RWPE2 (cell line): ENCODE results near the gene TRIM29.

ENCODE experiments used
- ATAC-seq: fragments of 200-7000 bp; cut with Tn5 transposase; 3 replicates; pipeline ENCODE4 v1.9.1; 2021; ENCODE audit warnings: low read depth
- DNase-seq: peaks from one replicate; pipeline ENCODE4 v3.0.0-alpha.2; 2020; ENCODE audit warnings: low spot score
- H3K27ac ChIP-seq: fragments of 450-650 bp; 2 replicates; pipeline ENCODE4 v1.5.1; 2017; ENCODE audit warnings: mild to moderate bottlenecking; ENCODE audit not compliant: poor library complexity, severe bottlenecking
- H3K27me3 ChIP-seq: fragments of 250-450 bp; sonication (Bioruptor Pico); 2 replicates; pipeline ENCODE4 v1.5.1; 2021; ENCODE audit warnings: mild to moderate bottlenecking, moderate library complexity; ENCODE audit not compliant: insufficient read depth, poor library complexity, severe bottlenecking
- H3K36me3 ChIP-seq: fragments of 250-450 bp; sonication (Bioruptor Pico); 2 replicates; pipeline ENCODE4 v1.5.1; 2020; ENCODE audit warnings: low read depth, mild to moderate bottlenecking, moderate library complexity
- H3K4me1 ChIP-seq: fragments of 250-450 bp; sonication (Bioruptor Pico); 2 replicates; pipeline ENCODE4 v1.5.1; 2021; ENCODE audit warnings: mild to moderate bottlenecking, moderate library complexity; ENCODE audit not compliant: insufficient read depth, poor library complexity, severe bottlenecking
- H3K4me3 ChIP-seq: fragments of 250-450 bp; sonication (Bioruptor Pico); 2 replicates; pipeline ENCODE4 v1.5.1; 2021; ENCODE audit warnings: mild to moderate bottlenecking, moderate library complexity; ENCODE audit not compliant: severe bottlenecking
- H3K9me3 ChIP-seq: fragments of 250-450 bp; sonication (Bioruptor Pico); 2 replicates; pipeline ENCODE4 v1.5.1; 2021; ENCODE audit warnings: mild to moderate bottlenecking, moderate library complexity; ENCODE audit not compliant: severe bottlenecking
- TF ChIP-seq, protein P1 (sequence below): fragments of 450-650 bp; IDR thresholded peaks from one replicate; pipeline ENCODE4 v1.5.1; 2017; ENCODE audit warnings: mild to moderate bottlenecking, moderate library complexity; ENCODE audit not compliant: poor library complexity, severe bottlenecking

Gene TRIM29

GRCh38 chr11:120168108-120168959, 30.4 kb upstream of the TRIM29 start:
- no peak for ATAC-seq
- Histone ChIP-seq H3K27ac (no peak overlapping the region), H3K4me3 (peak overlapping the region; percentile 31), H3K9me3 (no peaks in the 10 kb centered on the region), H3K27me3 (no peaks in the 10 kb centered on the region), H3K36me3 (no peaks in the 10 kb centered on the region), H3K4me1 (no peaks in the 10 kb centered on the region)
- DNase-seq = no peak
- TF ChIP-seq, protein P1, sequence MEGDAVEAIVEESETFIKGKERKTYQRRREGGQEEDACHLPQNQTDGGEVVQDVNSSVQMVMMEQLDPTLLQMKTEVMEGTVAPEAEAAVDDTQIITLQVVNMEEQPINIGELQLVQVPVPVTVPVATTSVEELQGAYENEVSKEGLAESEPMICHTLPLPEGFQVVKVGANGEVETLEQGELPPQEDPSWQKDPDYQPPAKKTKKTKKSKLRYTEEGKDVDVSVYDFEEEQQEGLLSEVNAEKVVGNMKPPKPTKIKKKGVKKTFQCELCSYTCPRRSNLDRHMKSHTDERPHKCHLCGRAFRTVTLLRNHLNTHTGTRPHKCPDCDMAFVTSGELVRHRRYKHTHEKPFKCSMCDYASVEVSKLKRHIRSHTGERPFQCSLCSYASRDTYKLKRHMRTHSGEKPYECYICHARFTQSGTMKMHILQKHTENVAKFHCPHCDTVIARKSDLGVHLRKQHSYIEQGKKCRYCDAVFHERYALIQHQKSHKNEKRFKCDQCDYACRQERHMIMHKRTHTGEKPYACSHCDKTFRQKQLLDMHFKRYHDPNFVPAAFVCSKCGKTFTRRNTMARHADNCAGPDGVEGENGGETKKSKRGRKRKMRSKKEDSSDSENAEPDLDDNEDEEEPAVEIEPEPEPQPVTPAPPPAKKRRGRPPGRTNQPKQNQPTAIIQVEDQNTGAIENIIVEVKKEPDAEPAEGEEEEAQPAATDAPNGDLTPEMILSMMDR = no peak

GRCh38 chr11:120167659-120168058, 29.7 kb upstream of the TRIM29 start:
- Histone ChIP-seq H3K27ac (no peak overlapping the region), H3K36me3 (no peaks in the 10 kb centered on the region), H3K9me3 (no peaks in the 10 kb centered on the region), H3K4me1 (no peaks in the 10 kb centered on the region), H3K27me3 (no peaks in the 10 kb centered on the region), H3K4me3 (no peak overlapping the region)
- no peak for DNase-seq
- ATAC-seq = no peak
- TF ChIP-seq, protein P1 = no peak

- H3K27me3 ChIP-seq = no peaks in the 10 kb centered on the region
- H3K4me1 ChIP-seq = no peaks in the 10 kb centered on the region
- no peak overlapping the region for H3K27ac ChIP-seq
- TF ChIP-seq, protein P1 = no peak
- H3K9me3 ChIP-seq = no peaks in the 10 kb centered on the region
- ATAC-seq (no peak), DNase-seq (no peak)
- H3K36me3 ChIP-seq = no peaks in the 10 kb centered on the region
- H3K4me3 ChIP-seq = no peak overlapping the region
Measured at GRCh38 chr11:120160436-120160835, 22.5 kb upstream of the TRIM29 start.

GRCh38 chr11:120153221-120153620, 15.3 kb upstream of the TRIM29 start:
- Histone ChIP-seq H3K27ac (no peak overlapping the region), H3K27me3 (no peaks in the 10 kb centered on the region)
- TF ChIP-seq, protein P1 = no peak

DNA sequence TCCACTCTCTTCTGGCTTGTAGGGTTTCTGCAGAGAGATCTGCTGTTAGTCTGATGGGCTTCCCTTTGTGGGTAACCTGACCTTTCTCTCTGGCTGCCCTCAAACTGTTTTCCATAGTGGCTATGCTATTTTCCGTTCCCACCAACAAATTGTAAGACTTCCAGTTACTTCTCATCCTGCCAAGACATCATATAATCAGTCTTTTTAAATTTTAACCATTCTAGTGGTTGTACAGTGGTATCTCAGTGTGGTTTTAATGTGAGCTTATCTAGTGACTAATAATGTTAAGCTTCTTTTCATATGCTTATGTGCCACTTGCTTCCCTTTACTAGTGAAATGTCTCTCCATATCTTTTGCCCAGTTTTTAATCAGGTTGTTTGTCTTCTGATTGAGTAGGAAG, 13.6 kb upstream of the TRIM29 start:
- H3K27me3 ChIP-seq = no peaks in the 10 kb centered on the region
- H3K4me1 ChIP-seq = no peaks in the 10 kb centered on the region
- H3K4me3 ChIP-seq = no peak overlapping the region
- H3K9me3 ChIP-seq = no peaks in the 10 kb centered on the region
- H3K36me3 ChIP-seq = no peaks in the 10 kb centered on the region
- DNase-seq (no peak), ATAC-seq (no peak)
- TF ChIP-seq, protein P1 = no peak
- no peak overlapping the region for H3K27ac ChIP-seq

More at GRCh38 chr11:120153221-120153620, 15.3 kb upstream of the TRIM29 start:
- peak; percentile 73 for ATAC-seq
- Histone ChIP-seq H3K36me3 (no peaks in the 10 kb centered on the region), H3K9me3 (no peaks in the 10 kb centered on the region), H3K4me3 (no peak overlapping the region), H3K4me1 (no peaks in the 10 kb centered on the region)
- DNase-seq = no peak
